HG03025 (cell line): ENCODE results near the gene LDLRAD3.

Source experiments
- ATAC-seq: cut with Tn5 transposase; IDR thresholded peaks from one replicate; pipeline ENCODE4 v1.9.1; 2021; ENCODE audit warnings: mild to moderate bottlenecking, moderate library complexity; ENCODE audit not compliant: unreplicated experiment, low FRiP score

The LDLRAD3 gene

DNA sequence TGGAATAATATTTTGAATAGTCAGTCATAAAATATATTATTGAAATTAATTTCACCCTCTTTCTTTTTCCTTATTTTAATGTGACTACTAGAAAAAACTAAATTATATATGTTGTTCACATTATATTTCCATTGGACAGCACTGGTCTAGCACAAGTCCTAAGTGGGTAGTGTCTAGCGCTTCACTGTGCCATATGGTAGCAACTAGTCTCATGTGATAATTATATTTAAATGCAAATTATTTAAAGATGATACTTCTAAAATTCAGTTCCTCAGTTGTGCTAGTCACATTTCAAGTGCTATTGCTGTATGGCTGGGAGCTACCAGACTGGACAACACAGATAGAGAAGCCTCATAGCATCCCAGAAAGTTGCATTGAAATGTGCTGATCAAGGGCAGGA is 19.1 kb upstream of the LDLRAD3 start:
- ATAC-seq, result no peak

DNA sequence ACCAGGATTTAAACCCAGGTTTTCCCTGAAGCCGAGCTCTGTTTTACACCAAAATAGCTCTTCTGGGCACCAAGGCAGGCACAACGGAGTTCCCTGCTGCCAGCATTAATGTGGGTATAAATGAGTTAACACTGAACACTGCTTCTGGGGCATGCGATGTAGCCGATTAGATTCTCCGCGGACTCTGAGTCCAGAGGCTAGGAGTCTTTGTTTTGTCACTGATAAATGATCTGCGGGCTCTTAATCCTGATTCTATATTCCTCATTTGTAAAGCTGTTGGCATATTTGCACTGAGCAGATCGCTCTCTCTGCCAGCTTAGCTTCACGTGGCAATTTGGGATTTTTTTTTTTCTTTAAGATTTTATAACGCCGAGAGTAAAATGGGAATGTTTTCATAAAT is 16.8 kb upstream of the LDLRAD3 start:
- ATAC-seq, result no peak

DNA sequence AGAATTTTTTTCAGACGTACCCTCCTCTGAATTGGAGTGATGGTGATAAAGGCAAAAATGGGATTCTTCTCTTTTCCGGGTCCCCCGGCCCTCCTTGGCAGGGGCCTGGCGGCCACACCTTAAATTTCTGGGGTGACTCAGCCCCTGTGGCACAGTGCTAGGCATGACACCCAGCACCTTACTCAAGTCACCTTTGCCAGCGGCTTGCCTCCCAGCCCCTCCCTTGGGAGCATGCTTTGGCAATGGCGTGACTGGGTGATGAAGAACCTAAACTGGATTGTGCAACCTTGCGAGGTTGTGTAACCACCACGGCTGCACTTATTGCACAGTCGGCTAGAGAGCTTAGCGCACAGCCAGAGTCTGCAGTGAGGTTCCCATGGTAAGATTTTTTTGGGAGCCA is 16.2 kb upstream of the LDLRAD3 start:
- no peak for ATAC-seq

DNA sequence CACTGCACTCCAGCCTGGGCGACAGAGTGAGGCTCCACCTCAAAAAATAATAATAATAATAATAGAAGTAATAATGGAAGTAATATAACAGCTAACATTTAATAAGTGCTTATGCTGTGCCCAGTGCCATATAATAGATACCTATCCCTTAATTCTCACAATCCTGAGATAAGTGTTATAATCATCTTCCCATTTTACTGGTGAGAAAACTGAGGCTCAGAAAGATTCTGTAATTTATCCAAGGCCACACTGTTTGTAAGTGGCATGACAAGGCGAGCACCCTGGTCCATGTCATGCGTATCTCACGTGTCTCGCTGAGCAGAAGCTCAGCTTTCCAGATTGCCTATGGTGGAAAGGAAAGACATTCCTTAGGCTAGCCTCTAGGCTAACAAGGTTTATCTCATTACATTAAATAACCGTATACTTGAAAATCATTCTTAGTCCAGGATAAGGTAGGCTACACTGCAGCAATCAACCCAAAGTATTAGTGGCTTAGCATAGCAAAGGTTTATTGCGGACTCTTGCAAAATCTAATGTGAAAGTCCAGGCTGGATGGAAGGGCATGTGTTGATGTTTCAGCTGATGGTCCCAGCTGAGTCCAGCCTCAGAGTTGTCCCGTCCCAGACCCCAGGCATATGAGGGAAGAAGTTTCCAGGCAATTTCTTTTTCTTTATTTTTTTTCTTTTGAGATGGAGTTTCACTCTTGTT is 15.0 kb upstream of the LDLRAD3 start:
- no peak for ATAC-seq

DNA sequence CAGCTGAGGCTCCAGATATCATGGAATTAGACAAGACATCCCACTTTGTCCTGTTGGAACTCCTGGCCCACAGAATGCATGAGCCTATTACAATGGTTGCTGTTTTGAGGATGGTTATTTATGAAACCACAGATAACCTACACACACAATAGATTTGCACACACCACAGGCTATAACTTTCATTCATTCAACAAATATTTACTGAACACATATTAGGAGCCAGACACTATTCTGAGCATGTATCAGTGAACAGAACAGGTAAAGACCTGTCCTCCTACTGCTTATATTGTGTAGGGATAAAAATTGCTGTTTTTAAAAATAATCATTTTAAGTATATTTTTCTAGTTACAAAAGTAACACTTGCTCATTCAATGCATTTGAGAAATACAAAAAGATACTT is 13.4 kb upstream of the LDLRAD3 start:
- ATAC-seq, result no peak

DNA sequence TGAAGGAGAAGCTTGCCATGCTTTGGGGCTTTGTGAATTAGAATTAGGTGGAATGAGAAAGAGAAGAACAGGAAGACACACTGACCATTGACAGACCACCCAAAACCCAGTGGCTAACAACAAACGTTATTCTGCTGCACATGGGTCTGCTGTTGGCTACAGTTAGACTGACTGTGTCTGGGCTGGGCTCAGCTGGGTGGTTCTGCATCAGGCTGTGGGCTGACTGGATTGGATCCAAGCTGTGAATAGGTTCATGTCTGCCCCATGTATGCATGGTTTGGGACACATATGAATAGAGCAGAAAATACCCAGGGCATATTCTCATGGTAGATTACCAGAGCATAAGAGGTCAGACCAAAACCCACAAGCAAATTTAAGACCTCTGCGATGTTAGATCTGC is 11.7 kb upstream of the LDLRAD3 start:
- ATAC-seq, result no peak

DNA sequence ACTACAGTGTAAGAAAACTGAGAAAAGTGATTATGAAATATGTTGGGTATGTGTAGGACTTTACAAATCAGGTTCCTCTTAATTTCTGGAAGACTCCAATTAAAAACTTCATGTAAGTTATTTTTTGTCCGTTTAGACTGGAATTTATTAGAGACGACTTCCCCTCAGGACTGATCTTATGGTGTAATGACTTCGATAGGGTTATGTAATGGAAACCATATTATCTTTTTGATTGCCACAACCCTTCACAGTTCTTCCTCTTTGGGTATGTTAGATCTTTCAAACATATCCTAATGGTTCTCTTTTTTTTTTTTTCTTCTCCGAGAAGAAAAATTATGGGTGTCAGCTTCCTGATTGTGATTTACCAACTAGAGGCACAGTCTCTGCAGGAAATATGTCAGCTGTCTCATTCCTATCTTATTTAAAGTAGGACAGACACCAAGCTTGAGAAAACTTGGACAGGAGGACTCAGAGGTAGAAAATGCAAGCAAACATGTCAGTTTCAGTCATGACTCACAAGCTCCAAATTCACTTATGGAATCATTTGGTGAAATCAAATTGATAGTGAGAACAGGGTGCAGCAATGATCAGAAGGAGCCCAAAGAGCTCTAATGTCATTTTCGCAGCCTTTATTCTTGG is 11.1 kb upstream of the LDLRAD3 start:
- no peak for ATAC-seq

DNA sequence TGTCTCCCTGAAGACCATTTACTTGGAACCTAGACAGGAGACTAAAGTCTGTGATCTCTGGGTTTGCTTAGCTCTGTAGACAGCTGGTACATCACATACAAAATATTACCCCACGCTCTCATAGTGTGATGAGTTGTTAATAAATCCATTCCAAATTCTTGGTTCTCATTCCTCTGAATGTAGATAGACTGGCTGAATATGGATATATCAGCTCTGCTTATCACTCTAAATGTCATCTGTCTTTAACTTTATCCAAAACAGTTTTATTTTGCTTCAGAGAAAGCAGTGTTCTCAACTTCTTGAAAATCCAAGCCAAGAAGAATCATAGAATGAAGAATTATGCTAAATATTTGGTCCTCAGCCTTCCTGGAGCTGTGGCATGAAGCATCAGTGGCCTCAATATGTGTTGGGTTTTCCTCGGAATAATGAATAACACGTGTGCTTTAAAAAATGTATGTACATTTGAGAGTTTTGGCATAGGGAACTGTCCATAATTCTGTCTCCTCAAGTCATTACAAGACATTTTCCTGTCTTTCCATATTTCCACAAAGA is 10.5 kb upstream of the LDLRAD3 start:
- ATAC-seq, result no peak

DNA sequence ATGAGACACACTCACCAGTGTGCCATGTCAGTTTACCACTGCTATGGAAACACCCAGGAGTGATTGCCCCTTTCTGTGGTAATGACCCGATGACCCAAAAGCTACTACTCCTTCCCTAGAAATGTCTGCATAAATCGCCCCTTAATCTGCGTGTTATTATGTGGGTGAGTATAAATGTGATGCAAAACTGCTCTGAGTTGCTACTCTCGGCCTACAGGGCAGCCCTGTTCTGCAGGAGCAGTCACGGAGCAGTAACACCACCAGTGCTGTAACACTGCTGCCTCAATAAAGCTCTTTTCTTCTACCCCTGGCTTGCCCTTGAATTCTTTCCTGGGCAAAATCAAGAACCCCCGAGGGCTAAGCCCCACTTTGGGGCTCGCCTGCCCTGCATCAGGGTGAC is 9.6 kb upstream of the LDLRAD3 start:
- ATAC-seq, result no peak

DNA sequence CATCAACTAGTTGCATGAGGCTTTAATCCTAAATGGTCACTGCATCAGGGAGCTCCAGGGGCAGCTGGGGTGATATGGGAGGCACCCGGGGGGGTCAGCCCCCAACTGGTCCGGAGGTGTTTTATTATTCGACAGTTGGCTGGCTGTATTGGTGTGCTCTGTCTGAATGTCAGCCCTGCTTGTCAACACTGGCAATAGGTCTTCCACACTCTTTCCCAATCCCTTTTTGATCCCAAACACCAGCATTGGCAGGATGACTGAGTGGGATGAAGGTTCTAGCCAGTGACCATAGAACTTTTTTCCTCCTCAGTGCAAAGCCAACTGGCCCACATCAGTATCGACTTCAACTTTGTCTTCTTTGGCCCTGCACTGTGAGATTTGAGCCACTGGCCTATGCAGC is 8.9 kb upstream of the LDLRAD3 start:
- no peak for ATAC-seq

DNA sequence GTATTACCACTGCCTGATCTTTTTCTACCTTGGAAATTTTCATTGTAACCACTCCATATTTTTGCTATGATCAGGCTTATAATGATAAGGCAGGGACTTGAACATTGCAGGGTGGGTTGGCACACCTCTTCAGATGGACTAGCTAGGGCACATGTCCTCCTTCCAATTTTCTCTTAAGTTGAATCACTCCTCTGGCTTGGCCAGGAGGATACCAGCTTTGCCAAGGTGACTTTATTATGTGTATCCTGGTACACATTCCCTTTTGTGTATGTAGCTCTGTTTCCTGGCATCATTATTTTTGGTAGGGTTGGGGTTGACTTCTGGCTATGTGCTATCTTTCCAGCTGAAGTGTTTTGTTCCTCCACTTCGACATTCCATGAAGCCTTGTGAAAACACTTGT is 8.5 kb upstream of the LDLRAD3 start:
- ATAC-seq, result no peak

DNA sequence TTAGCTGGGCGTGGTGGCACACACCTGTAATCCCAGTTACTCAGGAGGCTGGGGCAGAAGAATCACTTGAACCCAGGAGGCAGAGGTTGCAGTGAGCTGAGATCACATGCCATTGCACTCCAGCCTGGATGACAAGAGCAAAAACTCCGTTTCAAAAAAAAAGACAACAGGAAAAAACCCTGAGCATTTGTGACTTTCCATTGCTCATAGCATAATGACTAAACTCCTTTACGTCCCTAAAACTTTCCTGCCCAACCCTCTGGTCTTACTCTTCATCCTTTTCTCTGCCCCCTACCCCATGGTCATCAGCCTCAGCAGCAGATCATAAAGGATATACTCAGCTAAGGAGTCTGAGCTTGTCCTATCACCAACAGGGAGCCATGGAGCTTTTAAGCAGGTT is 6.8 kb upstream of the LDLRAD3 start:
- no peak for ATAC-seq

DNA sequence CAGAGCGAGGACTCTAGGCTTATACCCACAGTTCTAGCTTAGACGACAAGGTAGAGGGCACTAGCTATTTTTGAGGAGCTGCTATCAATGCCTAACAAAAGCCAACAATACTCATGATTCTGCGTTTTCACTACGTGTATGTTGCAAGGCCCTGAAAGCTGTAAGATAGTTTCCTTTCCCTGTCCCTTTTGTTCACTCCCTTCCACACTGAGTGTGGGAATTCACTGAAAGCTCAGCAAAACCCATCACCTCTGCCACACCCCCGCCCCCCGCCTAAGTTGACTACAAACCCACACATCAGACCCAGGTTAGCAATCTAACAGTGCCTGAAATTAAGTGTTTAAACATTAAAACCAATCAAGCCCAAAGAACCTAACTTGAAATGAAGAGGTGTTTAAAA is 6.2 kb upstream of the LDLRAD3 start:
- ATAC-seq, result no peak

DNA sequence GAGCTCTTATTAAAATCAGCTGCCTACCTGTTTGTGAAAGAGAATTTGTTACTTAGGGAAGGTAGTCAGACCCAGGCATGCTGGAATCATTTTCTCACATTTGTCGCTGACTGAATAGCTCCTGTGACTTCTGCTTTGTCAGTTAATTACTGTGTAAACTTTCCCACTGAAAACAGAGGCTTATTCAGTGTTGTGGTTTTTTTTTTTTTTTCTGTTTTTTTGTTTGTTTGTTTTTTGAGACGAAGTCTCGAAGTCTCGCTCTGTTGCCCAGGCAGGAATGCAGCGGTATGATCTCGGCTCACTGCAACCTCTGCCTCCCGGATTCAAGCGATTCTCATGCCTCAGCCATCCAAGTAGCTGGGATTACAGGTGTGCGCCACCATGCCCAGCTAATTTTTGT is 5.6 kb upstream of the LDLRAD3 start:
- ATAC-seq, result no peak

DNA sequence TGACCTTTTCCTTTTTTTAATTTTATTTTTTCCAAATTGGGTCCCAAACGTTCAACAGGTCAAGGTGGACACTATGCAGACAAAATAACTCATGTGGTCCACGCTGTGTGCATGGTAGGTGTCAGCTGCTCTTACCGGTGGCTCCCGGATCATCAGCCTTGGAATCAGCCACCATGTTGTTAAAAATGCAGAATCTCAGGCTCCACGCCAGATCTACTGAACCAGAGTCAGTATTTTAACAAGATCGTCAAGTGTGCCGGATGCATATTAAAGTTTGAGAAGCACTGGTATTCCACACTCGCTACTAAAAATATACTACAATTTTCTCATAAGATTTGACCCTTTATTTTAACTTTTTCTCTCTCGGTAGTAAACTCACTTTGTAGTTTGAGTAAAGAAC is 553 bp upstream of the LDLRAD3 start:
- no peak for ATAC-seq

DNA sequence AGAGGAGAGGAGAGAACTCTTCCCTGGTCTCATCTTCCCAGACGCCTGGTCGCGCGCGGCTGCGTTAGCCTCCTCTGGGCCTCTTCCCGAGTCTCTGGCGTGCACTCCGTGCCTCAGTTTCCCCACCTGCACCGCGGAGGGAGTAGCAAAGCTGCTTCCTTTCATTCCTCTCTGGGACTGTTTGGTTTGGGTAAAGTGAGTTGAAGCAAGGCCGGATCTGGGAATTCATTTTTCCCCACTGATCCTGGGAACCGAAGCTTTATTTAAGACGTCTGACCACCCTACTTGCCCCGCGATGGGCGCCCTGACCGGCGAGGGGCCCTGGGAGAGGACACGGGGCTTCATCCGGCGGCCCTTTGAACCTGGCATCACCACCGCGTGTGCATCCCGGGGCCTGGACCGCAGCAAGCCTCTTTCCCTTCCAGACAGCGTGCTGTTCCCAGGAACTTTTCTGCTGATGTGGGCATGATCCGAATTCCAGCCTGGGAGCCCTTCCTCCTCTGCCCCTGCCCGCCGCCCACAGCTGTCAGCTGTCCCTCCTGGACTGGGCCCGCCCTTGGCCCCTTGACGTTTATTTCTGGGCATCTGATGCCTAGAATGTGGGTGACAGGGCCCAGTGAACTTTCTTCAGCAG is 758 bp downstream of the LDLRAD3 start:
- no peak for ATAC-seq

DNA sequence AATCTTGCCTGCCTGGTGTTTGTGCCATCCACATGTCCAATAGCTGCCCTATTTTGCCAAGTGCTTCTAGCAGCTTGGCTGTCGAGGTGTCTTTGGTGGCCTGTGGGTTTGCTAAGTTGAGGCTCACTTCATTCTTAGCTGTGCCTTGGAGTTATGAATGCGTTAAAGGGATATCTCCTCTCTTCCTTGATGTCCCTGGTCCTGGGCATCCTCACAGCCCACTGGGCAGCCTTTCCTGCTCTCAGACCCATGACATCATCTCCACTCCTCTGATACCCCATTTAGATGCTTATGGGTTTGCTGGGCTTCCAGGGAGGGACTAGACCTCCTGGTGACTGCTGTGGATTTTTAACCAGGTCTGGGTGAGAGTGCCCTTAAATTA is 1.3 kb downstream of the LDLRAD3 start:
- no peak for ATAC-seq

DNA sequence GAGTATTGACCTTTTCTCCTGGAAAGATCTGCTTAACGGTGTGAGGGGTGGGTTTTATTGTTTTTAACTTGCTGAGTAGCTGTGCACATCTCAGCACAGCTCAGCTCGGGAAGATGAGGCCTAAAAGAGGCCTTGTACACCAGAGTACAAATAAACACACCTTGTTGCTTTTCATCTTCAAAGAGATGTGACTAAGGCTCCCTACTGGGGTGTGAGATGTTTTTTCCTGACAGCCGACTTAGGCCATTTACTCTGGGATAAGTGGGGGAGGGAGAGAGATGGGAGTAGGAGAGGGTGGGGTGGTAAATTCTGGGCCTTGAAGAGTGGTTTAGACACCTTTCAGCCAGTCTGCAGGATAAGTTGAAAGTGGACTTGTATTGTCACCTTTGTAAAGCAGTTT is 2.9 kb downstream of the LDLRAD3 start:
- ATAC-seq, result no peak

DNA sequence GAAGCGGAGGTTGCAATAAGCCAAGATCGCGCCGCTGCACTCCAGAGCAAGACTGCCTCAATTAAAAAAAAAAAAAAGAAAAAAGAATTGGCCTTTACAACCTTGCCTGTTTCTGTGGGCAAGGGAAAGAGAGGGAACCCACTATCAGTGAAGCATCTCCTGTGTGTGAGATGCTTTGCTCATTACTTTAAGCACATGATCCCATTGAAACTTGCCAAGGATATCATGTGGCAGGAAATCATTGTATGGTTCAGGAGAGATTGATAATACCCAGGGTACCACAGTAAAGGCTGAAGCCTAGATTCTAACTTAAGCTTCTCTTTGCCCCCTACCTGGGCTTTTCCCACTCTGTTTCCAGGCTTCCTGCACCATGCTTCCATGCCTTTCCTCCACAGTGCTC is 3.6 kb downstream of the LDLRAD3 start:
- ATAC-seq, result no peak

DNA sequence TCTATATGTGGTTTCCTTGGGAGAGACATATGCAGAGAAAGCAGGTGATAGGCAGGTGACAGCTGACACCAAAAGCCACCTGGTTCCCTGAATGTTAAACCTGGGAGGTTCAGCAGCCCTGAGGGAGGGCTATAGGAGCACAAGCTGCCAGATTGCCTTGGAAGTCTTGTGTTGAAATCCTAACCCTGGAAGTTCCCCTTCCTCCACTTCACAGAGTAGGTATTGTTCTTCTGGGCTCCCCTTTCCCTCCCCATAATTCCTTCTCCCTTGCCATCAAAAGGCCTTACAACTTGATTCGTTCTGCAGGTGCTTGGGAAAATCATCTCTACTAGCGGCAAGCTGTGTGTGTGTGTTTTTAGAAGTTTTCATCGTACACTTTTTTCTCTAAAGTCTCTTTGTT is 5.4 kb downstream of the LDLRAD3 start:
- ATAC-seq, result no peak

DNA sequence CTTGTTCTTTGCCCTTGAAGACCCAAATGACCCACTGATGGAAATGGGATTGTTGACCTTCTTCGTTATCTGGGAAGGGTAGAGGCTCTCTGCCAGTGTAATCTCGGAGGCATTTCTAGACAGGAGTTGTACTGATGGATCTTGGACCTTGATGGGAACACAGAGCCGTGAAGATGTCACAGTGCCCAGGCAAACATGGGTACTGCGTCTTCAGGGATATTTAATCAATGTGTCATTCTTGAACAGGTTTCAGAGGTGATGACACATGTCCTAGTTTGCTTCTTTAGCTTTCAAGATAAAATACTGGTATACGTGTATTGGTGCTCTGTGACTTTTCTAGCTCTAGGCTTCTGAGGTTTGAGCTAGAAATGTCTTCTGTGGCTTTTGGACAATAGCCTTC is 6.2 kb downstream of the LDLRAD3 start:
- no peak for ATAC-seq

DNA sequence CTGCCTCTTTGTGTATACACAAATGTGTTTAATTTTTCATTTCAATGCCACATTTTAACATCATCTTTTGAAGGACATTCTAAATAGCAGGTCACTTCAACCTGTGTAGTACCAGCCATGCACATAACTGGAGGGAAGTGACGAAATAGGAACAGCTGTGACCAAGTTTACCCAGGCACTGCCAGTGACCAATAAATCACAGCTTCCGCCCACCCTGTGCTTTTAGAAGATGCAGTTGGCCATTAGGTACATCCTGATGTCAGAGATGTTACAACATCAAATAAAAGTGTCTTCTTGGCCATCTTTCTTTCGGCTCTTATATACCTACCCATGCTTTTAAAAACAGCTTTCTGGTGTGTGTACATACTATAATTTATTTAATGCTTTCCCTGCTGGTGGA is 7.8 kb downstream of the LDLRAD3 start:
- ATAC-seq, result no peak
